HG03354 (cell line): ENCODE data around the gene ELF4.
A peak's percentile ranks its signal among the peaks of the same experiment; 100 is the strongest.

Experiments
- ATAC-seq: cut with Tn5 transposase; IDR thresholded peaks from one replicate; pipeline ENCODE4 v1.9.1; 2021; ENCODE audit warnings: mild to moderate bottlenecking; ENCODE audit not compliant: unreplicated experiment, poor library complexity, severe bottlenecking

ELF4 gene

DNA sequence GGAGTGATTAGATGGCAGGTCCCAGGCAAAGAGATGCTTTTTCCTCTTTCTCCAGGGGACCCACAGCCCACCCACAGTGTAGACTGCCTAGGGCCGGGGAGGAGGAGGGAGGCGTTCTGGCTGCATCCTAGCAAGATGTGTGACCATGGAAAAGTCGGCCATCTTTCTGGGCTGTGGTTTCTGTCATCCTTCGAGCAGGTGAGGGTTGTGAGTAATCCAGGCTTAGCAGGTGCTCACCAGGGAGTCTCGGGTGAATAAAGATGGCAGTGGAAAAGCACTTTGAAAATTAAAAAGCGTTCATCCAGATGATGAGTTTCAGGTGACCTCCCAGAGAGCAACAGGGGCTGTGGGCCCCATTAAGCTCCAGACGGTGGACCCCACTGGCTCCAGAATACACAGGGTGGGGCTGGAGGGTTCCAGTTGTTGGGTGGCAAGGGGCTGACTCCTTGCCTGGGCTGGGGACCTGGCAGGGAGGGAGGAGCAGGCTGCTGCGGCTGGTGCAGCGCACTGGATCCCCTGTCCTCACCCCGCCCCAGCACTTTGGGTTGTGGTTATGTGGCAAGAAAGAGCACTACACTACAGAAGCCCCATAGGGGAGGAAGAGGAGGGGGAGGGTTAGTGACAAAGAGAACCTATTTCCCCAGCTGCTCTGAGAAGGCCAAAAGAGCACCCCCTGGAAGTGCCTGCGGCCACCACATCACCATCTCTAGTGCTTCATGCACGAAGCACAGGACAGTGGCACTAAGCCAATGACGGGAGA is 23.7 kb downstream of the ELF4 start:
- peak; percentile 40 for ATAC-seq

- ATAC-seq = no peak
These were observed 24.5 kb downstream of the ELF4 start for GRCh38 chrX:130085551-130086446.

- ATAC-seq = peak; percentile 48
These were observed 25.6 kb downstream of the ELF4 start for GRCh38 chrX:130084631-130085237.

- peak; percentile 33 for ATAC-seq
These were observed 26.5 kb downstream of the ELF4 start for GRCh38 chrX:130083656-130084382.

GRCh38 chrX:130083107-130083490 is 27.2 kb downstream of the ELF4 start:
- no peak for ATAC-seq

- ATAC-seq = peak; percentile 68
These were observed 27.8 kb downstream of the ELF4 start for GRCh38 chrX:130082244-130083106.

DNA sequence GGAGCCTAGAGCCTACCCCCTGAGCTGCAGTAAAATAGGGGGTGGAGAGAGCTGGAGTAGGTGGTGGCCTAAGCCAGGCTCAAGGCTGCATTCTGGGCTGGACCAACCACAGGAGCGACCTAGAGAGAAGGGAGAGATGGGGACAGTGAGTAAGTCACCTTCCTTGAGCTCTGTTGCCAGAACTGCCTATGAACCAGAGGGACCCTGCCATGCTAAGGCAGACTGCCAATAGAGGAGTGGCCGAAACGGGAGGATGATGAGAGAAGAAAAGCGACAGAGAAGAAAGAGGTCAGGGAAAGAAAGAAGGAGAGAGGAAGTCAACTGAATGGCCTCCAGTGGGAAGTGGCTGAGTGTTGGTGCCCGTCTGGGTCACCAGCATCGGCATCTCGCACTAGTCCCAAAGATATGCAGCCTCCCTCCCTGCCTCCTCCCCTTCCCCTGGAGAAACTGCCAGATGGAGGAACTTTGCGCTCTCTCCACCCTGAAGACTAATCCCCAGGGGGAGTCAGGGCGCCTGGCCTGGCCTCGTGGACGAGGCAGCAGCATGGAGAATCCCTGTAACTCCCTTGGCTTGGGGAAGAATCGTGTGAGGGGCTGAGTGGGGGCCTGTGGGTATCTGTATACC is 28.8 kb downstream of the ELF4 start:
- ATAC-seq = no peak

- ATAC-seq = no peak
These were observed 29.4 kb downstream of the ELF4 start for GRCh38 chrX:130080791-130081367.

DNA sequence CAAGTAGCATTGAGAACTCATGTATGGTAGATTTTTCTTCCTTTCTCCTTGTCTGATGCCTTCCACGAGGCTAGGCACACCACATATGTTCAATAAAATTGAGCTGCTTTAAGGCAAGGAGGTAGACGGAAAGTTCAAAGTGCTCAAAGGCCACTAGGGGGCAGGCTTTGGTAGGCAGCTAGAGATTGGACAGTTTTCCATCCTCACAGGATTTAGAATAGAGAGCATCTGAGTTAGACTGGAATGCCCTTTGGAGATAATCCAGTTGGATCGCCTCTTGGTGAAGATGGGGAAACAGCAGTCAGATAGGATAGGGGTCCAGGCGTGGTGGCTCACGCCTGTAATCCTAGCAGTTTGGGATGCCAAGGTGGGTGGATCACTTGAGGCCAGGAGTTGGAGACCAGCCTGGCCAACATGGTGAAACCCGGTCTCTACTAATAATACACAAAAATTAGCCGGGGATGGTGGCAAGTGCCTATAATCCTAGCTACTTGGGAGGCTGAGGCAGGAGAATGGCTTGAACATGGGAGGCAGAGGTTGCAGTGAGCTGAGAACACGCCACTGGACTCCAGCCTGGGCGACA is 30.4 kb downstream of the ELF4 start:
- ATAC-seq = no peak

- no peak for ATAC-seq
These were observed 34.5 kb downstream of the ELF4 start for GRCh38 chrX:130075777-130076176.

GRCh38 chrX:130072345-130072740 is 38.0 kb downstream of the ELF4 start:
- no peak for ATAC-seq

DNA sequence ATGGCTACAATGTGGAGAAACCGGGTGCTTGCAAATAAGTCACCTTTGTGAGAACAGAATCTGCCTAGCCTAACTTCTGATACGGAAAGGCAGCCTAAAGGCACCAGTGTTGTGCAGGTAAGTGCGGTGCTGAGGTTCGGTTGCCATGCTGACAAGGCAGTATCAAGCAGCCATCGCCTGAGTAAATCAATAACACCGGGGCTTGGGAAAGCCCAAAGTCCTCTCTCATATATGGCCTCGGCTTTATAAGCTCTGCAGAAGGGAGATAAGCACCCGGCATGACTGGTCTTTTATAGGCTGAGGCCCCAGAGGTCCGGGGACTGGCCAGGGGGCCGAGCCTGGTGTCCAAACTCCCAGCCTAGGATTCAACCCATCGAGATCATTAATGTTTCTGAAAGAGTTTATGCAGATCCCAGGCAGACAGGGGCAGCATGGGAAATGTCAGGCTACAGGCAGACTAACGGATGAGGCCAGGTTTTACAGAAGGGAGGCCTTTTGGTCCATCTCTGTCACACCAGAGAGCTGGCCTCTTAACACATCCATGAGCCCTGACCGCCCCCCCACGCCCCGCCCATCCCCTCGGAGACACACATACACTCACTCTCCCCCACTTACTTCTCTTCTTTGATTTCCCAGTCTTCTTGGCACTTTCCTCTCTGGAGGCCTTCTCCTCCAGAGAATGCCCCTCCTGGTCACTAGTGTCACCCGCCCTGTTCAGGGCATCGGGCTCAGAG is 38.5 kb downstream of the ELF4 start:
- ATAC-seq = no peak

DNA sequence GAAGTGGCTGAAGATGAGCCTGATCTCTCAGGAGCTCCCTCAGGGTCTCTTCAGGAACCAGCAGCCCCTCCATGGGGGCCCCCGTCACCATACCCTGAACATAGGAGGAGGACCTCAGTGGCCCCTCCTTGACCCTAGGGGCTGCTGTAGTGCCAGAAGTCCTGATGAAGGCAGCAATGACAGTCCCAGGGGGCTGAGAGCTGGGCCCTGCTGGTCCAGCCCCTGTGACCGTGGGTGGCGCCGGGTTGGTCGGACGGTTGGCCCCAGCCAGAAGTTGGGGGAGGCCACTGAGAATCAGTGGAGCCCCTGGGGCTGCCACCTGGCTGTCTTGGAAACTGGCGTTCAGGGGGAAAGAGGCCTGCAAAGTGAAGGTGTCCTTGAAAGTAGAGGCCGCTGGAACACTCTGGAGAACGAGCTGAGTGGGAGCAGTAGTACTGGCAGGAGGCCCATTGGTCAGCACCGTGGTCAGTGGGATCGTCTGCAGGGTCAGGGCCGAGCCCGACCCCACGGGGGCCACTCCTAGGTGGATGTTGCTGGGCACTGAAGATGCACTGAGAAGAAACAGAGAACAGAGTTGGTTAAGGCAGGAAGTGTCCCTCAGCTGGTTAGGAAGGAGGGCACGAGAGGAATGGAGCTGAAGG is 43.2 kb downstream of the ELF4 start:
- ATAC-seq = no peak

DNA sequence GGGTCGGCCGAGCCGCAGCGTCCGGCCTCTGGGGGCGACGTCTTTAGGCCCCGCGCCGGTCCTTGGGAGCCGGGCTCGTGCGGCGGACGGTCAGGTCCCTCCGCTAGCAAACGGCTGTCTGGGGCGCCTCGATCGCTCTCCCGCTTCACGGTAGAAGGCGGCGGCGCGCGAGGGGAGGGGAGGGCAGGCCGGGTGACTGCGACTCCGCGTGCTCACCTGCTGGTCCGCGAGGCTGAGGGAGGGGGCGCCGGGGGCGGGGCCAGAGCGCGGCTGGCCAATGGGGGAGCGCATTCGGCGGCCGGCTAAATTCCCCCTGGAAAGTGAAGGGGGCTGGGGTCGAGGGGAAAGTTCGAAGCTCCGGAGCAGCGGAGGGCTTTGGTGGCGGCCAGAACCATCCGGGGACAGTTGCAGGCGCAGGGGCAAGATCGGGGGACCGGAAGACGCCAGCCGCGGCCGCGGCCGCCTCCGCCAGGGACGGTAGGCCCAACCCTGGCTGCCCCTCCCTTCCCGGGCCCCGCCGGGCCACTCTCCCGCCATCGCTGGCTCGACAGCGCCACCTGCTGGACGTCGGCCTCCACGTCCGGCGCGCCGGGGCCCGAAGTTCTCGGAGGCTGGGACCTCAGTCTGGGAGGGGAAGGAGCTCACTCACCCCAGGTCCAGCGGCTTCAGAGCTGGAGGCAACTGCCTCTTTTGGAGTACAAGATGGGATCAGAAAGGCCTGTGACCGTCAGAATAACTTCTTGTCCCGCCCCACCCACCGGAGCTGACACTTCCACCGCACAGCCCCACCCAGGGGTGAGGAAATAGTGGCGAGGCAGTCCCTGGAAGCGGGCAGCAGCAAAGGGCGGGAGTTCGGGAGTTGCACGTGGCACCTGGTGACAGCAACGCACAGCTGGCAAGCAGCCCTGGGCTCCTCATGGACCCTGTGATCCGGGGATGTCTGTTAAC is 49.9 kb downstream of the ELF4 start:
- peak; percentile 92 for ATAC-seq

- ATAC-seq = no peak
These were observed 51.6 kb downstream of the ELF4 start for GRCh38 chrX:130058652-130059051.

DNA sequence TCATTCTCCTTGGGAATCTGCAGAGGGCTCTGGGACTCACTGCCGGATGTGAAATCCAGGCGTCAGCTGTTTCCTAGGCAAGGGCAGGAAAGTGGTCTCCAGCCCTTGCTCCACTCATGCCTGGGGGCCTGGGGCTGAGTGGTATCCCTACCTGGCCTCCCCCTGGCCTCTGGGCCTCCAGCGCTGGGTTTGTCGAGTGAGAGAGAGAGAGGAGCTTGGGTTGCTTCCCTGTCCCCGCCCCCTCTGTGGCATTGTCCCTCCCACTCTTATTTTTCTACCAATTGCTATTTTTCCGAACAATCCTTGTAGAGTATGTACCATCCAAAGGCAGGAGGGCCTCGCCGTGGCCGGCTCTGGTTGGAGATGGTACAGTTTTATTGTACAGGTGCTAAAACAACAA is 53.1 kb downstream of the ELF4 start:
- ATAC-seq = no peak
